Spleen (tissue), 7 donors: Measurements from ENCODE around the gene ABLIM3.

Experiments
- POLR2A ChIP-seq, 3 donors: fragments of 450-650 bp; IDR thresholded peaks; one replicate each; pipeline ENCODE4 v1.5.1; 2017; ENCODE audit warnings: antibody characterized with exemption in 3 of 3, mild to moderate bottlenecking in 1 of 3
- POLR2AphosphoS5 ChIP-seq, 3 donors: sonication (generic); formaldehyde crosslinking; IDR thresholded peaks; one replicate each; pipeline ENCODE4 v1.5.1; 2017; ENCODE audit warnings: antibody characterized with exemption in 3 of 3
- TF ChIP-seq, protein P1 (sequence below), 11 experiments: fragments of 200-600 bp in 7 of 11; fragments of 450-650 bp in 4 of 11; sonication (generic) in 4 of 11; IDR thresholded peaks in 8 of 11; conservative IDR thresholded peaks in 3 of 11; 1 replicate in 7 of 11; 2 replicates in 4 of 11; pipeline versions ENCODE4 v1.4.0 to v1.8.0; 2016 to 2021; ENCODE audit warnings: antibody characterized with exemption in 11 of 11, inconsistent platforms in 4 of 11, mild to moderate bottlenecking in 1 of 11
- donor health status: DM: no; HTN: no; CAD: no; lungs with moderate emphysema.
- donor health status: DM: no; HTN: no; CAD: no.
- donor health status: DM: no; HTN: no; CAD: no.

GRCh38 chr5:149125386-149125891, 15.9 kb upstream of the ABLIM3 start:
- TF ChIP-seq, protein P1, sequence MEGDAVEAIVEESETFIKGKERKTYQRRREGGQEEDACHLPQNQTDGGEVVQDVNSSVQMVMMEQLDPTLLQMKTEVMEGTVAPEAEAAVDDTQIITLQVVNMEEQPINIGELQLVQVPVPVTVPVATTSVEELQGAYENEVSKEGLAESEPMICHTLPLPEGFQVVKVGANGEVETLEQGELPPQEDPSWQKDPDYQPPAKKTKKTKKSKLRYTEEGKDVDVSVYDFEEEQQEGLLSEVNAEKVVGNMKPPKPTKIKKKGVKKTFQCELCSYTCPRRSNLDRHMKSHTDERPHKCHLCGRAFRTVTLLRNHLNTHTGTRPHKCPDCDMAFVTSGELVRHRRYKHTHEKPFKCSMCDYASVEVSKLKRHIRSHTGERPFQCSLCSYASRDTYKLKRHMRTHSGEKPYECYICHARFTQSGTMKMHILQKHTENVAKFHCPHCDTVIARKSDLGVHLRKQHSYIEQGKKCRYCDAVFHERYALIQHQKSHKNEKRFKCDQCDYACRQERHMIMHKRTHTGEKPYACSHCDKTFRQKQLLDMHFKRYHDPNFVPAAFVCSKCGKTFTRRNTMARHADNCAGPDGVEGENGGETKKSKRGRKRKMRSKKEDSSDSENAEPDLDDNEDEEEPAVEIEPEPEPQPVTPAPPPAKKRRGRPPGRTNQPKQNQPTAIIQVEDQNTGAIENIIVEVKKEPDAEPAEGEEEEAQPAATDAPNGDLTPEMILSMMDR (IDR thresholded peaks at IDR 0.05 in 8 of 11, conservative IDR thresholded peaks at IDR 0.05 in 3 of 11), result no peak
- TF ChIP-seq POLR2A (IDR thresholded peaks at IDR 0.05) (no peak), POLR2AphosphoS5 (IDR thresholded peaks at IDR 0.05) (no peak)
